HEK293 (cell line): Measurements from ENCODE around the gene AP2A1.

Experiments
- AEBP2 ChIP-seq: fragments of 450-650 bp; formaldehyde crosslinking; IDR thresholded peaks from 2 replicates; pipeline ENCODE4 v1.5.1; 2016; ENCODE audit warnings: missing biosample characterization, missing genetic modification characterization, borderline replicate concordance
- GLI2 ChIP-seq: fragments of 450-650 bp; formaldehyde crosslinking; IDR thresholded peaks from 2 replicates; pipeline ENCODE4; 2017; ENCODE audit warnings: missing biosample characterization, missing genetic modification characterization, low read depth, borderline replicate concordance
- PRDM1 ChIP-seq: fragments of 450-650 bp; formaldehyde crosslinking; IDR thresholded peaks from 2 replicates; pipeline ENCODE4; 2016; ENCODE audit warnings: missing biosample characterization, missing genetic modification characterization
- PRDM10 ChIP-seq: fragments of 450-650 bp; formaldehyde crosslinking; IDR thresholded peaks from 2 replicates; pipeline ENCODE4 v1.5.1; 2016; ENCODE audit warnings: missing biosample characterization, missing genetic modification characterization
- PRDM4 ChIP-seq: fragments of 450-650 bp; formaldehyde crosslinking; IDR thresholded peaks from 2 replicates; pipeline ENCODE4 v1.5.1; 2017; ENCODE audit warnings: missing biosample characterization, missing genetic modification characterization
- SCRT2 ChIP-seq: fragments of 450-650 bp; formaldehyde crosslinking; IDR thresholded peaks from 2 replicates; pipeline ENCODE4 v1.5.1; 2016; ENCODE audit warnings: missing biosample characterization, missing genetic modification characterization
- WT1 ChIP-seq: fragments of 450-650 bp; formaldehyde crosslinking; IDR thresholded peaks from 2 replicates; pipeline ENCODE4 v1.5.1; 2016; ENCODE audit warnings: missing biosample characterization, missing genetic modification characterization
- ZBTB1 ChIP-seq: fragments of 450-650 bp; formaldehyde crosslinking; IDR thresholded peaks from 2 replicates; pipeline ENCODE4 v1.5.1; 2016; ENCODE audit warnings: missing biosample characterization, missing genetic modification characterization
- ZBTB11 ChIP-seq: fragments of 450-650 bp; formaldehyde crosslinking; conservative IDR thresholded peaks from 2 replicates; pipeline ENCODE4 v1.5.1; 2016; ENCODE audit warnings: low read depth, missing biosample characterization, missing genetic modification characterization
- ZFP3 ChIP-seq: fragments of 450-650 bp; formaldehyde crosslinking; IDR thresholded peaks from 2 replicates; pipeline ENCODE4 v1.5.1; 2016; ENCODE audit warnings: low read depth, missing biosample characterization, missing genetic modification characterization
- ZNF221 ChIP-seq: fragments of 450-650 bp; formaldehyde crosslinking; IDR thresholded peaks from 2 replicates; pipeline ENCODE4 v1.5.1; 2017; ENCODE audit warnings: missing biosample characterization, missing genetic modification characterization, borderline replicate concordance
- ZNF311 ChIP-seq: fragments of 450-650 bp; formaldehyde crosslinking; IDR thresholded peaks from 2 replicates; pipeline ENCODE4 v1.5.1; 2017; ENCODE audit warnings: missing biosample characterization, missing genetic modification characterization, borderline replicate concordance
- ZNF335 ChIP-seq: fragments of 450-650 bp; formaldehyde crosslinking; conservative IDR thresholded peaks from 2 replicates; pipeline ENCODE4 v1.5.1; 2016; ENCODE audit warnings: missing biosample characterization, missing genetic modification characterization
- ZNF366 ChIP-seq: fragments of 450-650 bp; formaldehyde crosslinking; conservative IDR thresholded peaks from 2 replicates; pipeline ENCODE4 v1.5.1; 2016; ENCODE audit warnings: missing biosample characterization, missing genetic modification characterization
- ZNF37A ChIP-seq: fragments of 450-650 bp; IDR thresholded peaks from 2 replicates; pipeline ENCODE4 v1.5.1; 2018; ENCODE audit warnings: missing biosample characterization, missing genetic modification characterization
- ZNF488 ChIP-seq: fragments of 450-650 bp; formaldehyde crosslinking; IDR thresholded peaks from 2 replicates; pipeline ENCODE4 v1.5.1; 2016; ENCODE audit warnings: missing biosample characterization, missing genetic modification characterization
- ZNF510 ChIP-seq: fragments of 450-650 bp; formaldehyde crosslinking; IDR thresholded peaks from 2 replicates; pipeline ENCODE4 v1.5.1; 2018; ENCODE audit warnings: mild to moderate bottlenecking, missing genetic modification characterization, missing biosample characterization; ENCODE audit not compliant: insufficient replicate concordance
- ZNF530 ChIP-seq: fragments of 450-650 bp; formaldehyde crosslinking; IDR thresholded peaks from 2 replicates; pipeline ENCODE4 v1.5.1; 2016; ENCODE audit warnings: low read depth, missing biosample characterization, missing genetic modification characterization
- ZNF549 ChIP-seq: fragments of 450-650 bp; IDR thresholded peaks from 2 replicates; pipeline ENCODE4 v1.5.1; 2018; ENCODE audit warnings: missing biosample characterization, missing genetic modification characterization, mild to moderate bottlenecking, inconsistent platforms, moderate library complexity
- ZNF555 ChIP-seq: fragments of 450-650 bp; formaldehyde crosslinking; conservative IDR thresholded peaks from 2 replicates; pipeline ENCODE4 v1.5.1; 2017; ENCODE audit warnings: missing biosample characterization, mild to moderate bottlenecking, missing genetic modification characterization, inconsistent platforms
- ZNF561 ChIP-seq: fragments of 450-650 bp; IDR thresholded peaks from 2 replicates; pipeline ENCODE4 v1.5.1; 2018; ENCODE audit warnings: missing biosample characterization, missing genetic modification characterization, borderline replicate concordance
- ZNF571 ChIP-seq: fragments of 450-650 bp; formaldehyde crosslinking; IDR thresholded peaks from 2 replicates; pipeline ENCODE4 v1.5.0; 2017; ENCODE audit warnings: missing biosample characterization, missing genetic modification characterization
- ZNF580 ChIP-seq: fragments of 450-650 bp; formaldehyde crosslinking; IDR thresholded peaks from 2 replicates; pipeline ENCODE4 v1.5.1; 2016; ENCODE audit warnings: missing biosample characterization, missing genetic modification characterization
- ZNF596 ChIP-seq: fragments of 450-650 bp; IDR thresholded peaks from 2 replicates; pipeline ENCODE4 v1.5.0; 2018; ENCODE audit warnings: missing biosample characterization, mild to moderate bottlenecking, missing genetic modification characterization, moderate library complexity
- ZNF600 ChIP-seq: fragments of 450-650 bp; formaldehyde crosslinking; IDR thresholded peaks from 2 replicates; pipeline ENCODE4 v1.5.1; 2016; ENCODE audit warnings: missing biosample characterization, missing genetic modification characterization
- ZNF843 ChIP-seq: fragments of 450-650 bp; formaldehyde crosslinking; IDR thresholded peaks from 2 replicates; pipeline ENCODE4 v1.5.1; 2016; ENCODE audit warnings: missing biosample characterization, missing genetic modification characterization
- ZSCAN23 ChIP-seq: fragments of 450-650 bp; formaldehyde crosslinking; IDR thresholded peaks from 2 replicates; pipeline ENCODE4 v1.5.1; 2016; ENCODE audit warnings: missing biosample characterization, missing genetic modification characterization

The AP2A1 gene

GRCh38 chr19:49847731-49848696, 81.2 kb downstream of the AP2A1 start (continued):
- no peak for TF ChIP-seq ZNF221 (tag by site-specific recombination)
- 0 out of 2 replicates have a peak, but pooled peaks have one; percentile 14 for TF ChIP-seq ZNF580 (tag by site-specific recombination)
- TF ChIP-seq SCRT2 (tag by site-specific recombination): no peak
- TF ChIP-seq ZNF366 (tag by site-specific recombination): 0 out of 2 replicates have a peak, but pooled peaks have one; percentile 29
- no peak for TF ChIP-seq ZNF843 (tag by site-specific recombination)
- no peak for TF ChIP-seq ZNF510 (tag by site-specific recombination)
- TF ChIP-seq WT1 (tag by site-specific recombination): no peak
- no peak for TF ChIP-seq PRDM1 (tag by site-specific recombination)
- TF ChIP-seq PRDM4 (tag by site-specific recombination): no peak
- no peak for TF ChIP-seq AEBP2 (tag by site-specific recombination)
- TF ChIP-seq ZNF335: peak; percentile 23; the same call in 1 of the 2 replicates
- TF ChIP-seq ZNF555 (tag by site-specific recombination): no peak
- no peak for TF ChIP-seq ZFP3 (tag by site-specific recombination)
- no peak for TF ChIP-seq ZNF549 (tag by site-specific recombination)
- TF ChIP-seq GLI2 (tag by site-specific recombination): no peak
- TF ChIP-seq ZNF600 (tag by site-specific recombination): no peak
- TF ChIP-seq ZNF571 (tag by site-specific recombination): no peak
- TF ChIP-seq ZBTB11 (tag by site-specific recombination): no peak
- TF ChIP-seq ZNF311 (tag by site-specific recombination): no peak
- no peak for TF ChIP-seq ZNF530 (tag by site-specific recombination)
- TF ChIP-seq ZSCAN23 (tag by site-specific recombination): no peak
- no peak for TF ChIP-seq ZNF561 (tag by site-specific recombination)
- TF ChIP-seq ZBTB1 (tag by site-specific recombination): no peak
- no peak for TF ChIP-seq ZNF596 (tag by site-specific recombination)
- TF ChIP-seq PRDM10 (tag by site-specific recombination): peak; percentile 99
- TF ChIP-seq ZNF37A (tag by site-specific recombination): no peak
- TF ChIP-seq ZNF488 (tag by site-specific recombination): no peak
